Brain microvascular endothelial cell (primary cell): Measurements from ENCODE around the gene SFXN2.
A peak's percentile ranks its signal among the peaks of the same experiment; 100 is the strongest.

Experiments
- DNase-seq: peaks from one replicate; pipeline ENCODE4 v3.0.0-alpha.2; 2020
- H3K27ac ChIP-seq: fragments of 250-450 bp; sonication (Bioruptor Pico); 2 replicates; pipeline ENCODE4 v1.5.1; 2020; ENCODE audit warnings: mild to moderate bottlenecking, moderate library complexity
- H3K27me3 ChIP-seq: fragments of 250-450 bp; sonication (Bioruptor Pico); replicated peaks from 2 replicates; pipeline ENCODE4 v1.5.1; 2020; ENCODE audit warnings: mild to moderate bottlenecking
- H3K36me3 ChIP-seq: fragments of 250-450 bp; sonication (Bioruptor Pico); replicated peaks from 2 replicates; pipeline ENCODE4 v1.5.1; 2020; ENCODE audit warnings: mild to moderate bottlenecking
- H3K4me3 ChIP-seq: 2 replicates; pipeline ENCODE4 v1.5.1; 2011; ENCODE audit warnings: low read depth, mild to moderate bottlenecking, control low read depth, low read length, moderate library complexity
- in situ Hi-C: cut with HindIII; loops from 2 replicates; pipeline ENCODE4 v1.10.0; 2017; ENCODE audit warnings: low sequenced_read_pairs, low pct_ligation_motif_present
- TF ChIP-seq, protein P1 (sequence below): IDR thresholded peaks from 2 replicates; pipeline ENCODE4 v1.5.1; 2011; ENCODE audit warnings: low read depth, mild to moderate bottlenecking, moderate library complexity, low read length, control low read depth, inconsistent platforms; ENCODE audit errors: missing control alignments

Gene SFXN2

DNA sequence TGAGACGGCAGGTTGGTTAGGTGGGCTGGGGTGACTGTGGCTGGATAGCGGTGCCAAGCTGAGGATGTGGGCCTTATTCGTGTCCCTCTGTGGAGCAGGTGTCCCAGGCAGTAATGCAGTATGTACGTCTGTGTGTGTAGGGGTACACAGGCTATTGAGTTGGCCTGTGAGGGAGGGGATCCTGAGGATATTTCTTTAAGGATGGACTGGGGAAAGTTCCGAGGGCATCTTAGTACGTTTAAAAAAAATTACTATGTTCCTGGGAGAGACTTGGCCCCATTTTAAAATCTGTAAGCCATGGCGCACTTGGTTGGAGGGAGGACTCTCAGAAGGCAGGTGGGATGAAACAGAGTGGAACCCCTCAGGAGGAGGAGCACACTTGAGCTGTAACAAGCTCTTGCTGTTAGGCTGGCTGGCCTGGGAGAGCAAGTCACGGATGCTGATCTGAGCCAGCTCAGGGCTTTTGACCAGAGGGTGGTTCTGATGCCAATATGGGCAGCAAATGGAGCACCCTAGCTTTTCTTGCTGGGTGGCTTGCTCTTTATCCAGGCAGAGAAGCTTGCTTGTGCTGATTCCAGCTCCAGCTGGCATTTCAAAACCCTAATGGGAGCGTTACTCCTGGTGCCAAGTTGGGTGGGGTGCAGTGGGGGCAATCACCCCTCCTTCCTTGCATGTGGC is 30.1 kb downstream of the SFXN2 start:
- TF ChIP-seq, protein P1, sequence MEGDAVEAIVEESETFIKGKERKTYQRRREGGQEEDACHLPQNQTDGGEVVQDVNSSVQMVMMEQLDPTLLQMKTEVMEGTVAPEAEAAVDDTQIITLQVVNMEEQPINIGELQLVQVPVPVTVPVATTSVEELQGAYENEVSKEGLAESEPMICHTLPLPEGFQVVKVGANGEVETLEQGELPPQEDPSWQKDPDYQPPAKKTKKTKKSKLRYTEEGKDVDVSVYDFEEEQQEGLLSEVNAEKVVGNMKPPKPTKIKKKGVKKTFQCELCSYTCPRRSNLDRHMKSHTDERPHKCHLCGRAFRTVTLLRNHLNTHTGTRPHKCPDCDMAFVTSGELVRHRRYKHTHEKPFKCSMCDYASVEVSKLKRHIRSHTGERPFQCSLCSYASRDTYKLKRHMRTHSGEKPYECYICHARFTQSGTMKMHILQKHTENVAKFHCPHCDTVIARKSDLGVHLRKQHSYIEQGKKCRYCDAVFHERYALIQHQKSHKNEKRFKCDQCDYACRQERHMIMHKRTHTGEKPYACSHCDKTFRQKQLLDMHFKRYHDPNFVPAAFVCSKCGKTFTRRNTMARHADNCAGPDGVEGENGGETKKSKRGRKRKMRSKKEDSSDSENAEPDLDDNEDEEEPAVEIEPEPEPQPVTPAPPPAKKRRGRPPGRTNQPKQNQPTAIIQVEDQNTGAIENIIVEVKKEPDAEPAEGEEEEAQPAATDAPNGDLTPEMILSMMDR = no peak
- in situ Hi-C loops = loop anchor here (25.0 kb wide), 1 partner anchor 168 kb away; the partner anchor contains the start of gene CNNM2
- no peaks in the 10 kb centered on the region for H3K36me3 ChIP-seq
- peak overlapping the region; percentile 96 for H3K4me3 ChIP-seq
- no peaks in the 10 kb centered on the region for H3K27me3 ChIP-seq
- no peak for DNase-seq
- H3K27ac ChIP-seq = no peak overlapping the region

DNA sequence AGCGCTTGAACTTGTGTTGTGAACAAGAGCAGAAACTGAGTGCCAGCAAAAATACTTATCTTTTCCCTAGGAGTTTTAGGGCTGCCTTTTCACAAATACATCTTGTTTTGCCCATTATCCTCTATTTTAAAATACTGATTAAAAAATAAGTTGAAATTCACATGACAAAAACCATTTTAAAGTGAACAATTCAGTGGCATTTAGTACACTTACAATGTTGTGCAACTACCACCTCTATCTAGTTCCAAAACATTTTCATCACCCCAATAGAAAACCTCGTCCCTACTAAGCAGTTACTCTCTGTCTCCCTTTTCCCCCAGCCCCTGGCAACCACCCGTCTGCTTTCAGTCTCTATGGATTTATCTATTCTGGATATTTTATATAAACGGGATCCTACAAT is 30.7 kb downstream of the SFXN2 start:
- Histone ChIP-seq H3K27me3 (no peaks in the 10 kb centered on the region), H3K36me3 (no peaks in the 10 kb centered on the region), H3K27ac (no peak overlapping the region), H3K4me3 (peak overlapping the region; percentile 96)
- in situ Hi-C loops = loop anchor here (25.0 kb wide), 1 partner anchor 167 kb away; the partner anchor contains the start of gene CNNM2
- DNase-seq = no peak
- TF ChIP-seq, protein P1 = no peak

DNA sequence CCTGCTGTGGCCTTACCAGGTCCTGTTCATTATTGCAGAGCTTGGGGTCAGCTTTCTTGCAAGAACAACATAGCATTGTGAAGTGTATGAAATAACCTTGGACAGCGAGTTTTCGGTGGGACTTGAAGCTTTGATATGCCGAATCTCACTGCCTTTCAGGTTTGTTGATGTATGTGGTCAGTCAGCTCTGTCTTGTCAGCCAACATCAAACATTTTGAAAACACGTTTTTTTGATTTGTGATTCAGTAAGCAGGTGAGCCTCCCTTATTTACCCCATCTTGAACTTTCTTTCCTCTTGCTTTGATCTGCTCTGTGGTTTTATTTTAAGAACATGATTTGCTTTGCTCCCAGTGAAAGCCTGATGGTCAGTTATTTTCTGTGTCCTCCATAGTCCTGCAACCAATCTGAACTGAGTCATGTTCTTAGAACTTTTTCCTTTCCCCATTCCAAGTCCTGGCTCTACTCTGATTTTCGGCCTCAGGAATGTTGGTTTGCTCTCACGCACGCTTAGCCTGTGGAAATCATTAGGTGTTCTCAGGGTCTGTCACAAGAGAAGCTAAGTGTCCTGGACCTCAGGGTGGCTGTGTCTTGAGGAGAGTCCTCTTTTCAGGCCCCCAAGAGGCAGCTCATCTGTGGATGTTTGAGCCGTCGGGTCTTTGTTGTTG is 38.0 kb downstream of the SFXN2 start:
- Histone ChIP-seq H3K27ac (peak overlapping the region; percentile 95), H3K4me3 (no peak overlapping the region), H3K27me3 (no peaks in the 10 kb centered on the region), H3K36me3 (peaks cover 2% of the 10 kb centered on the region)
- TF ChIP-seq, protein P1 = no peak
- DNase-seq = peak; percentile 82
- in situ Hi-C loops = no loop called here

DNA sequence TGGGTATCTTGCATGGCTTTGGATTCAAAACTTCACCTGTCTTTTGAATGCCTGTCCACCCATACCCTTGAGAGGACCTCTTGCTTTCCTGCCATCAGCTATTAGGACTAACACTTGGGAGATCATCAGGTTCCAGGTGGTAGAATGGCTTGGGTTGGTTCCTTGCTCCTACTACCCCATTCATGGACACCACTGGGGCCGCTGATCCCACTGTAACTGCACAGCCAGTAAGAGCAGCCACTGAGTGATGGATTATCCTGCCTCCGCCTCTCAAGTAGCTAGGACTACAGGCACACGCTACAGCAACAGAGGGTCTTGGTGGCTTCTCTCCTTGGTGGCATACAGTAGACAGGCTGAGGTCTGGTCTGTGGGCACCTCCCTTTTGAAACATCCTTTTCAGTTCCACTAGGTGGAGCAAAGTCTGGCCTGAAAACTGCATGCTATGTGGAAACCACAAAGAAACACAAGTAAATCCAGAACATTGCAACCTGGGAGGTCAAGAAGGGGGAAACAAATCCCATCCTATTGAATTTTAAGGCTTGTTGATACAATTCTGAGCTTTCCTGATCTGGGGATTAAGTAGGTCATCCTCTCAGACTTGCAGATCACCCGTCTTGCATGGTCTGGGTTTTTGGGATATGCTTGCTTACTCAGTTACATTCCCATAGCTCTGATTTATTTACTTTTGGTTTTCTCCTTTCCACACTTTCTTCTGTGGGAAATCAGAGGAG is 38.7 kb downstream of the SFXN2 start:
- peak overlapping the region; percentile 95 for H3K27ac ChIP-seq
- DNase-seq = peak; percentile 71
- TF ChIP-seq, protein P1 = peak; percentile 79
- in situ Hi-C loops = no loop called here
- no peaks in the 10 kb centered on the region for H3K27me3 ChIP-seq
- no peak overlapping the region for H3K4me3 ChIP-seq
- H3K36me3 ChIP-seq = peaks cover 2% of the 10 kb centered on the region

DNA sequence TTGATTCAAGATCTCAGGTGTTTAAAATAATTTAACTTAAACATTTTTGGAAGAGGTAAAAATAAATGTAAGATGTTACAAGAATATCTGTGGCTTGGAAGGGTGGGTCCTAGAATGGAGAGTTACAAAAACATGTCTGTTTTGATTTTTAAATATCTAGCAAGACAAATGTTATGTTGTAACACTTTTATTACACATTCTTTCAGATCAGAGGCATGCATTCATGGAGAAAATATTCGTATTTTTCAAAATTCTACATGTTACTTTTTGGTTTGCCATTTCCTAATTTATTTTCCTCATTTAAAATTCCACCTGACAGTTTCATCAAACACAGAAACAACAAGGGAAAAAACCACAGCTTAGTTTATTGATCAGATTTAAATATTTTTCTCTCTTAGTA is 39.3 kb downstream of the SFXN2 start:
- Histone ChIP-seq H3K4me3 (no peak overlapping the region), H3K27ac (peak overlapping the region; percentile 95), H3K27me3 (no peaks in the 10 kb centered on the region), H3K36me3 (peaks cover 2% of the 10 kb centered on the region)
- TF ChIP-seq, protein P1 = no peak
- DNase-seq = no peak
- in situ Hi-C loops = no loop called here
